ENCODE measurements around the gene SHROOM3.

Gene SHROOM3

GRCh38 chr4:76751612-76752343 lies 316.7 kb downstream of the SHROOM3 start:
- Histone ChIP-seq H3K4me1 (ENCODE audit: insufficient read depth, insufficient read length) (no peaks in the 10 kb centered on the region), H3K4me3 (ENCODE audit: insufficient read length, low read depth) (no peak overlapping the region), H3K36me3 (ENCODE audit: insufficient read depth, insufficient read length, low read length) (peaks cover 45% of the 10 kb centered on the region), H3K27me3 (ENCODE audit: insufficient read depth, insufficient read length) (no peaks in the 10 kb centered on the region), H3K9me3 (ENCODE audit: insufficient read depth, low read length) (0 out of 2 replicates have a peak, but pooled peaks cover 7% of the 10 kb centered on the region), H3K9ac (ENCODE audit: insufficient read length, low read depth) (no peak overlapping the region)
- TF ChIP-seq ZNF274 (IDR thresholded peaks at IDR 0.05; ENCODE audit: low read depth, low read length) (no peak), YY1 (IDR thresholded peaks at IDR 0.05; ENCODE audit: insufficient read depth, insufficient read length) (no peak), SUZ12 (IDR thresholded peaks at IDR 0.05; ENCODE audit: extremely low read depth, insufficient read depth, insufficient read length) (no peak)
- DNase-seq (ENCODE audit: low read depth, low spot score), result no peak

- H3K4me3 ChIP-seq (ENCODE audit: insufficient read length, low read depth), result no peak overlapping the region
- peaks cover 57% of the 10 kb centered on the region for H3K36me3 ChIP-seq (ENCODE audit: insufficient read depth, insufficient read length, low read length)
- no peak for DNase-seq (ENCODE audit: low read depth, low spot score)
- TF ChIP-seq SUZ12 (IDR thresholded peaks at IDR 0.05; ENCODE audit: extremely low read depth, insufficient read depth, insufficient read length) (no peak), ZNF274 (IDR thresholded peaks at IDR 0.05; ENCODE audit: low read depth, low read length) (no peak), YY1 (IDR thresholded peaks at IDR 0.05; ENCODE audit: insufficient read depth, insufficient read length) (no peak)
- H3K27me3 ChIP-seq (ENCODE audit: insufficient read depth, insufficient read length), result no peaks in the 10 kb centered on the region
- no peaks in the 10 kb centered on the region for H3K4me1 ChIP-seq (ENCODE audit: insufficient read depth, insufficient read length)
- H3K9me3 ChIP-seq (ENCODE audit: insufficient read depth, low read length), result 0 out of 2 replicates have a peak, but pooled peaks cover 7% of the 10 kb centered on the region
- no peak overlapping the region for H3K9ac ChIP-seq (ENCODE audit: insufficient read length, low read depth)
Measured at GRCh38 chr4:76752861-76753501, 318.0 kb downstream of the SHROOM3 start.

DNA sequence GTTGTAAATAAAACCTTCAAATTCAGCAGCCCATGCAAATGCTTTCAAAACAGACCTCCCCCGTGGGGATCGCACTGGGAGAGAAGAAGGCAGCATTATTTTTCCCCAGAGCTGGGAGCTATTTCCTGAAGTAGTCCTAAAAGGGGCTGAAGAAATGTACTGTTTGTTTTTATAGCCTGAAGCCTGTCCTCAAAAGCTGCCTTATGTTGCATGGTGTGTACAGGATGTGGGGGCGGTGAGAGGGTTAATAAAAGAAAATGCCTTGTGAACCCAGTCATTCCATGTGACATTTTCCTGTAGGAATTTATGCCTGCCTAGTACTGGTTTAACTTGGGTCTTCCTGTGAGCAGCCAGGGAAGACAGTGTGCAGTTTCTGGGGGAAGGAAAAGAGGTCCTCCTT lies 318.8 kb downstream of the SHROOM3 start:
- H3K4me1 ChIP-seq (ENCODE audit: insufficient read depth, insufficient read length), result no peaks in the 10 kb centered on the region
- TF ChIP-seq ZNF274 (IDR thresholded peaks at IDR 0.05; ENCODE audit: low read depth, low read length) (no peak), SUZ12 (IDR thresholded peaks at IDR 0.05; ENCODE audit: extremely low read depth, insufficient read depth, insufficient read length) (no peak), YY1 (IDR thresholded peaks at IDR 0.05; ENCODE audit: insufficient read depth, insufficient read length) (no peak)
- 0 out of 2 replicates have a peak, but pooled peaks cover 7% of the 10 kb centered on the region for H3K9me3 ChIP-seq (ENCODE audit: insufficient read depth, low read length)
- no peaks in the 10 kb centered on the region for H3K27me3 ChIP-seq (ENCODE audit: insufficient read depth, insufficient read length)
- no peak overlapping the region for H3K9ac ChIP-seq (ENCODE audit: insufficient read length, low read depth)
- peaks cover 59% of the 10 kb centered on the region for H3K36me3 ChIP-seq (ENCODE audit: insufficient read depth, insufficient read length, low read length)
- no peak overlapping the region for H3K4me3 ChIP-seq (ENCODE audit: insufficient read length, low read depth)
- DNase-seq (ENCODE audit: low read depth, low spot score), result no peak

GRCh38 chr4:76754439-76754838 lies 319.4 kb downstream of the SHROOM3 start:
- peaks cover 61% of the 10 kb centered on the region for H3K36me3 ChIP-seq (ENCODE audit: insufficient read depth, insufficient read length, low read length)
- 0 out of 2 replicates have a peak, but pooled peaks cover 7% of the 10 kb centered on the region for H3K9me3 ChIP-seq (ENCODE audit: insufficient read depth, low read length)
- H3K27me3 ChIP-seq (ENCODE audit: insufficient read depth, insufficient read length), result no peaks in the 10 kb centered on the region
- no peak for DNase-seq (ENCODE audit: low read depth, low spot score)
- H3K4me3 ChIP-seq (ENCODE audit: insufficient read length, low read depth), result no peak overlapping the region
- H3K4me1 ChIP-seq (ENCODE audit: insufficient read depth, insufficient read length), result no peaks in the 10 kb centered on the region
- TF ChIP-seq ZNF274 (IDR thresholded peaks at IDR 0.05; ENCODE audit: low read depth, low read length) (no peak), SUZ12 (IDR thresholded peaks at IDR 0.05; ENCODE audit: extremely low read depth, insufficient read depth, insufficient read length) (no peak), YY1 (IDR thresholded peaks at IDR 0.05; ENCODE audit: insufficient read depth, insufficient read length) (no peak)
- H3K9ac ChIP-seq (ENCODE audit: insufficient read length, low read depth), result no peak overlapping the region

DNA sequence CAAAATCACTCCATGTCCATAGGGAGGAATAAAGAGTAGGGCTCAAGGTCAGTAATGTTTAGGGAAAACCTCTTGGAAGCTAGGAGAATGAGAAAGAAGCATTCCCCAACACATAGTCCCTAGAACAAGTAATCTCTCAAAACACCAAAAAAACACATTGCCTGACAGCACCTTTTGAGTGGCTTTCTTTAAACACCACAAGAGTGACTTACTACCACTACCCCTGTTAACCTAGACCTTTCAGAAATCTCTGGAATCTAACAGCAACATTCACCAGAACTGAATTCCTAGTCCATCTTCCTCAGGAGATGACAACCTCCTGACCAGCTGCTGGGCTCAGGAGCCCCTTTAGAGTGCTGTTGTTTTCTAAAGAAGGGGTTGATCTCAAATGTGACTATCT lies 320.7 kb downstream of the SHROOM3 start:
- H3K9me3 ChIP-seq (ENCODE audit: insufficient read depth, low read length), result 0 out of 2 replicates have a peak, but pooled peaks cover 7% of the 10 kb centered on the region
- peaks cover 67% of the 10 kb centered on the region for H3K36me3 ChIP-seq (ENCODE audit: insufficient read depth, insufficient read length, low read length)
- no peak overlapping the region for H3K4me3 ChIP-seq (ENCODE audit: insufficient read length, low read depth)
- no peak for DNase-seq (ENCODE audit: low read depth, low spot score)
- H3K4me1 ChIP-seq (ENCODE audit: insufficient read depth, insufficient read length), result no peaks in the 10 kb centered on the region
- no peaks in the 10 kb centered on the region for H3K27me3 ChIP-seq (ENCODE audit: insufficient read depth, insufficient read length)
- H3K9ac ChIP-seq (ENCODE audit: insufficient read length, low read depth), result no peak overlapping the region
- TF ChIP-seq YY1 (IDR thresholded peaks at IDR 0.05; ENCODE audit: insufficient read depth, insufficient read length), result no peak
- TF ChIP-seq ZNF274 (IDR thresholded peaks at IDR 0.05; ENCODE audit: low read depth, low read length), result no peak
- no peak for TF ChIP-seq SUZ12 (IDR thresholded peaks at IDR 0.05; ENCODE audit: extremely low read depth, insufficient read depth, insufficient read length)

DNA sequence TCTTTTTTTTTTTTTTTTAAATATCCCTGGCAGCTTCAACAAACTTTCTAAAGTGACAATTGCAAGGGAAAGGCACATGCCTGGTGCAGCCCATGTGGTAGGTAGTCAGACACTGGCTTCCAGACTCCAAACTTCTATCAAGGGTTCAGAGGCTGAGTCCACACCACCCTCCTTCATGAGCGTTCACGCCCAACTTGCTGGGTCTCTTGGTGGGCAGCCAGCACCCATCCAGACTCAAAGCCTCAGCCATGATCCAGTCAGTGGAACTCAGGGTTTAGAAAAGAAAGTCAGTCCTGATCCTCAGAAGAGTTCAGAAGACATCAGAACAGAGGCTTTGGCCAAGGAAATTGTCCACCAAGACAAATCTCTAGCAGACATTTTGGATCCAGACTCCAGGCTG lies 321.4 kb downstream of the SHROOM3 start:
- Histone ChIP-seq H3K27me3 (ENCODE audit: insufficient read depth, insufficient read length) (no peaks in the 10 kb centered on the region), H3K4me3 (ENCODE audit: insufficient read length, low read depth) (no peak overlapping the region), H3K9me3 (ENCODE audit: insufficient read depth, low read length) (0 out of 2 replicates have a peak, but pooled peaks cover 5% of the 10 kb centered on the region), H3K9ac (ENCODE audit: insufficient read length, low read depth) (no peak overlapping the region), H3K36me3 (ENCODE audit: insufficient read depth, insufficient read length, low read length) (peaks cover 72% of the 10 kb centered on the region), H3K4me1 (ENCODE audit: insufficient read depth, insufficient read length) (no peaks in the 10 kb centered on the region)
- TF ChIP-seq ZNF274 (IDR thresholded peaks at IDR 0.05; ENCODE audit: low read depth, low read length) (no peak), SUZ12 (IDR thresholded peaks at IDR 0.05; ENCODE audit: extremely low read depth, insufficient read depth, insufficient read length) (no peak), YY1 (IDR thresholded peaks at IDR 0.05; ENCODE audit: insufficient read depth, insufficient read length) (no peak)
- no peak for DNase-seq (ENCODE audit: low read depth, low spot score)

DNA sequence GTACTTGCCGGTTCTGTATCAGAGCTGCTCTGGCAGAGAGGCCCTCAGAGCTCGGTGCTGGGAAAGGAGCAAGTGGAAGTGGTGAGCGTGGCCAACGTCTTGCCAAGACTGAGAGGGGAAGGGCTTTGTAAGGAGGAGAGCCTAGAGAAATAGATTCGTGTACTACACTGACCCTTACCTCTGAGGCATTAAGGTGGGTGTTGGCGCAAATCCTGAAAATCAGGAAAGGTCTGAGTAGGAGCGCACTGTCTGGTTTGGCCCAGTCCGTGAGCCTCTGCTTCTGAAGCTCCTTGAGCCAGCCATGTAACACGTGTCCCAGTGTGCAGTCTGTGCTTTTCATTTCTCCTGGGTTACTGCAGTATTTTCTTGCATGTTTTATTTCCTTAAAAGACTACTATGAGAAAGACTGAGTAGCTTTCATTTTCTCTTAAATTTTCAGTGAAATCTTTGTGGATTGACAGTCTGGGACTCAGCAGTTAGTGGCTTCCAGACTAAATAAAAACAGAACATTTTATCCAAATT lies 322.4 kb downstream of the SHROOM3 start:
- Histone ChIP-seq H3K27me3 (ENCODE audit: insufficient read depth, insufficient read length) (no peaks in the 10 kb centered on the region), H3K9ac (ENCODE audit: insufficient read length, low read depth) (no peak overlapping the region), H3K9me3 (ENCODE audit: insufficient read depth, low read length) (no peaks in the 10 kb centered on the region), H3K4me1 (ENCODE audit: insufficient read depth, insufficient read length) (no peaks in the 10 kb centered on the region), H3K4me3 (ENCODE audit: insufficient read length, low read depth) (no peak overlapping the region), H3K36me3 (ENCODE audit: insufficient read depth, insufficient read length, low read length) (peaks cover 75% of the 10 kb centered on the region)
- no peak for DNase-seq (ENCODE audit: low read depth, low spot score)
- TF ChIP-seq ZNF274 (IDR thresholded peaks at IDR 0.05; ENCODE audit: low read depth, low read length) (no peak), YY1 (IDR thresholded peaks at IDR 0.05; ENCODE audit: insufficient read depth, insufficient read length) (no peak), SUZ12 (IDR thresholded peaks at IDR 0.05; ENCODE audit: extremely low read depth, insufficient read depth, insufficient read length) (no peak)

Data from NT2/D1 (cell line).